Measurements from ENCODE around the gene PNMA3. TPM values are rescaled to one million over a fixed set of nuclear protein-coding genes. Genes with fewer than 3 reads are reported as not detected.
"Not testable (repeated sequence)": the region's sequence is repeated elsewhere in the genome, so short reads cannot be mapped to it uniquely, and the experiment has no call there.

Gene PNMA3
- total RNA-seq, 1 experiment from 2014 or later: not detected

- H3K27ac Mint-ChIP-seq (ENCODE audit: unreplicated experiment): no peak overlapping the region
- no peak overlapping the region for H3K4me3 Mint-ChIP-seq (ENCODE audit: low read depth, unreplicated experiment)
- H3K9me3 Mint-ChIP-seq (ENCODE audit: low read depth, unreplicated experiment): no peaks in the 10 kb centered on the region
- TF ChIP-seq, protein P1, sequence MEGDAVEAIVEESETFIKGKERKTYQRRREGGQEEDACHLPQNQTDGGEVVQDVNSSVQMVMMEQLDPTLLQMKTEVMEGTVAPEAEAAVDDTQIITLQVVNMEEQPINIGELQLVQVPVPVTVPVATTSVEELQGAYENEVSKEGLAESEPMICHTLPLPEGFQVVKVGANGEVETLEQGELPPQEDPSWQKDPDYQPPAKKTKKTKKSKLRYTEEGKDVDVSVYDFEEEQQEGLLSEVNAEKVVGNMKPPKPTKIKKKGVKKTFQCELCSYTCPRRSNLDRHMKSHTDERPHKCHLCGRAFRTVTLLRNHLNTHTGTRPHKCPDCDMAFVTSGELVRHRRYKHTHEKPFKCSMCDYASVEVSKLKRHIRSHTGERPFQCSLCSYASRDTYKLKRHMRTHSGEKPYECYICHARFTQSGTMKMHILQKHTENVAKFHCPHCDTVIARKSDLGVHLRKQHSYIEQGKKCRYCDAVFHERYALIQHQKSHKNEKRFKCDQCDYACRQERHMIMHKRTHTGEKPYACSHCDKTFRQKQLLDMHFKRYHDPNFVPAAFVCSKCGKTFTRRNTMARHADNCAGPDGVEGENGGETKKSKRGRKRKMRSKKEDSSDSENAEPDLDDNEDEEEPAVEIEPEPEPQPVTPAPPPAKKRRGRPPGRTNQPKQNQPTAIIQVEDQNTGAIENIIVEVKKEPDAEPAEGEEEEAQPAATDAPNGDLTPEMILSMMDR (IDR thresholded peaks at IDR 0.05; ENCODE audit: unreplicated experiment): no peak
- no peaks in the 10 kb centered on the region for H3K4me1 Mint-ChIP-seq (ENCODE audit: low read depth, unreplicated experiment)
- CTCF ChIA-PET: no interaction called here
- DNase-seq: no peak
- no TSS peak for BruUV-seq (replicated peaks)
- intact Hi-C loops (cut with micrococcal nuclease; ENCODE audit: unreplicated experiment): no loop called here
- no peaks in the 10 kb centered on the region for H3K27me3 Mint-ChIP-seq (ENCODE audit: unreplicated experiment)
- no peaks in the 10 kb centered on the region for H3K36me3 Mint-ChIP-seq (ENCODE audit: insufficient read depth, unreplicated experiment)
These were observed 9.1 kb downstream of the PNMA3 start for GRCh38 chrX:153065389-153065788.

GRCh38 chrX:153066402-153066801 lies 10.1 kb downstream of the PNMA3 start:
- BruUV-seq (replicated peaks): not testable (repeated sequence)

DNA sequence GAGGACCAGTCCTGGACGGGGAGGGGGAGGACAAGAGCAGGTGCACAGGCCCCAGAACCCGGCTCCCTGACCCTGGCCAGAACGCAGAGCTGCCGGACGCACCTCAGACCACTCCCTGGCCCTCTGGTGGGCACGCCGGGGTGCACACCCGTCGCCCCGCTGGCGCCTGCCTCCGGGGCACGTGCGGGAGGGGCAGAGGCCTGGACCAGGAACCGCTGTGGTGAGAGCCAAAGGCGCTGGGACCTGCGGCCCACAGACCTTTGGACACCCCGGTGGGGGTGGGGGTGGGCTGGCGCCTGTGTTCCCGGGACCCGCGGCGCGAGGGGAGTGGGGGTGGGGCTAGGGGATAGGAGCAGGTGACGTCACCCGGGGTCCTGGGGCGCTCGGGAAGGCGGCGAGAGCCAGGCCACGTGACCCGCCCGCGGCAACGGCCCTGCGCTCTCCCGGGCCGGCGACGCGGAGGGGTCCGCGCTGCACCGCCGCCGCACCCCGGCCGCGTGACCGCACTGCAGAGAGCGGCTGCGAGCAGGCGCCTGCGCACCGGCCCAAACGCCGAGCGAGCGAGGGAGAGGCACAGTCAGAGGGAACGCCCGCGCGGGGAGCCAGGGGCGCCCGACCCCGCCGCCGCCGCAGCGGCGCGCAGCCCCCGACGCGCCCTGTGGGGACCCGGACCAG lies 15.8 kb downstream of the PNMA3 start, which contains the start of gene PNMA6A:
Gene PNMA6A, plus strand, starts transcription at position 546 of the 675 bp plus-strand sequence. CDS start 609 bp downstream, outside the sequence.
- H3K4me3 Mint-ChIP-seq (ENCODE audit: low read depth, unreplicated experiment); H3K36me3 Mint-ChIP-seq (ENCODE audit: insufficient read depth, unreplicated experiment); H3K9me3 Mint-ChIP-seq (ENCODE audit: low read depth, unreplicated experiment); H3K27me3 Mint-ChIP-seq (ENCODE audit: unreplicated experiment); DNase-seq; intact Hi-C loops (cut with micrococcal nuclease; ENCODE audit: unreplicated experiment); CTCF ChIA-PET; H3K27ac Mint-ChIP-seq (ENCODE audit: unreplicated experiment); H3K4me1 Mint-ChIP-seq (ENCODE audit: low read depth, unreplicated experiment); BruUV-seq (replicated peaks): not testable (repeated sequence)

More at GRCh38 chrX:153066402-153066801, 10.1 kb downstream of the PNMA3 start:
- intact Hi-C loops (cut with micrococcal nuclease; ENCODE audit: unreplicated experiment); DNase-seq; H3K4me1 Mint-ChIP-seq (ENCODE audit: low read depth, unreplicated experiment); H3K27me3 Mint-ChIP-seq (ENCODE audit: unreplicated experiment); H3K36me3 Mint-ChIP-seq (ENCODE audit: insufficient read depth, unreplicated experiment); H3K9me3 Mint-ChIP-seq (ENCODE audit: low read depth, unreplicated experiment); CTCF ChIA-PET; H3K27ac Mint-ChIP-seq (ENCODE audit: unreplicated experiment); H3K4me3 Mint-ChIP-seq (ENCODE audit: low read depth, unreplicated experiment): not testable (repeated sequence)

GRCh38 chrX:153073331-153073730 lies 17.1 kb downstream of the PNMA3 start:
- DNase-seq; H3K27ac Mint-ChIP-seq (ENCODE audit: unreplicated experiment); CTCF ChIA-PET: not testable (repeated sequence)

GRCh38 chrX:153074262-153074899 lies 18.1 kb downstream of the PNMA3 start:
- no peak overlapping the region for H3K27ac Mint-ChIP-seq (ENCODE audit: unreplicated experiment)
- BruUV-seq (replicated peaks): no TSS peak
- no peak for DNase-seq
- CTCF ChIA-PET: no interaction called here
- H3K4me1 Mint-ChIP-seq (ENCODE audit: low read depth, unreplicated experiment): no peaks in the 10 kb centered on the region
- no peaks in the 10 kb centered on the region for H3K9me3 Mint-ChIP-seq (ENCODE audit: low read depth, unreplicated experiment)
- TF ChIP-seq, protein P1 (IDR thresholded peaks at IDR 0.05; ENCODE audit: unreplicated experiment): no peak
- intact Hi-C loops (cut with micrococcal nuclease; ENCODE audit: unreplicated experiment): no loop called here
- no peaks in the 10 kb centered on the region for H3K36me3 Mint-ChIP-seq (ENCODE audit: insufficient read depth, unreplicated experiment)
- H3K27me3 Mint-ChIP-seq (ENCODE audit: unreplicated experiment): no peaks in the 10 kb centered on the region
- H3K4me3 Mint-ChIP-seq (ENCODE audit: low read depth, unreplicated experiment): no peak overlapping the region

More at GRCh38 chrX:153073331-153073730, 17.1 kb downstream of the PNMA3 start:
- H3K4me1 Mint-ChIP-seq (ENCODE audit: low read depth, unreplicated experiment); H3K36me3 Mint-ChIP-seq (ENCODE audit: insufficient read depth, unreplicated experiment); BruUV-seq (replicated peaks); H3K4me3 Mint-ChIP-seq (ENCODE audit: low read depth, unreplicated experiment); intact Hi-C loops (cut with micrococcal nuclease; ENCODE audit: unreplicated experiment); H3K9me3 Mint-ChIP-seq (ENCODE audit: low read depth, unreplicated experiment); H3K27me3 Mint-ChIP-seq (ENCODE audit: unreplicated experiment): not testable (repeated sequence)

Data from Calu3 (cell line).